ENCODE results near the gene RIT2.

The RIT2 gene

DNA sequence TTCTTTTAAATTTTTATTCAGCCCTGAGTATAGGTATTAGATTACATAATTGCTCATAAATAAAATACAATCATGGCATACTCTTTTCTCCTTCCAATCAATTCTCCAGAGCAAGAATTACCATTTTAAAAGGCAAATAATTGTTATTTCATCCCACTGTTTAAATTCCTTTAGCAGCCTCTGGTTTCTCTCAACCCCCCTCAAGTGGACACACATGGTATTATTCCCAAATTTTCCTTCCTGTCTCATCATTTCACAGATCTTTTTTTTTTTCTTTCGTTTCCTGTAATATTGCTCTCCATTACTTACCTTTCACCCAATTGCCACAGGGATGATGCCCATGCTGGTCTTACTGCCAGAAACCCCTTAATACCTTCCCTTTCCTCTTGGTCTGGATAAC, 385.2 kb downstream of the RIT2 start (continued):
- TF ChIP-seq, protein P1, sequence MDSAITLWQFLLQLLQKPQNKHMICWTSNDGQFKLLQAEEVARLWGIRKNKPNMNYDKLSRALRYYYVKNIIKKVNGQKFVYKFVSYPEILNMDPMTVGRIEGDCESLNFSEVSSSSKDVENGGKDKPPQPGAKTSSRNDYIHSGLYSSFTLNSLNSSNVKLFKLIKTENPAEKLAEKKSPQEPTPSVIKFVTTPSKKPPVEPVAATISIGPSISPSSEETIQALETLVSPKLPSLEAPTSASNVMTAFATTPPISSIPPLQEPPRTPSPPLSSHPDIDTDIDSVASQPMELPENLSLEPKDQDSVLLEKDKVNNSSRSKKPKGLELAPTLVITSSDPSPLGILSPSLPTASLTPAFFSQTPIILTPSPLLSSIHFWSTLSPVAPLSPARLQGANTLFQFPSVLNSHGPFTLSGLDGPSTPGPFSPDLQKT (IDR thresholded peaks at IDR 0.05; ENCODE audit: borderline replicate concordance, low read depth, low read length), result no peak
- TF ChIP-seq ZNF202 (tag by site-specific recombination; IDR thresholded peaks at IDR 0.05; ENCODE audit: borderline replicate concordance), result no peak
- no peak for TF ChIP-seq ZNF747 (tag by site-specific recombination; IDR thresholded peaks at IDR 0.05)
- TF ChIP-seq HOXD13 (CRISPR knock-in tag; IDR thresholded peaks at IDR 0.05; ENCODE audit: borderline replicate concordance), result no peak

DNA sequence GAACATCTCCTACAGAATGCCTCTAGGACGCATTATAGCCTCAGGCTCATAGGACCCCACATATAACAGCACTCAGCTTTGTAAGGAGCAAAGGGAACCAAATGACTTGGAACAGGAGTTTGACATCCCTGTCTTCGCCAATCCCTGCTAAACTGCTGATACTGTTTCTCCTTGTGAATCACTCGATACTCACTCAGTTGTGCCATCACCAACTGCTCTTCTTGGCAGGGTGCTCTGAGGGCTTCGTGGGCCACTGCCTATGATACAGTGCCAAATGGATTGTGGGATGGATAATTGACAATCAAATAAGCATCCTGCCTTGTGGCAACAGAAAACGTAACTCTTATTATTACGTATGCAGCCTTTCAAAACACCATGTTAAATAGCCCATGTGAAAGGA, 396.3 kb downstream of the RIT2 start:
- CTCF ChIA-PET, result no interaction called here
- TF ChIP-seq, protein P2, sequence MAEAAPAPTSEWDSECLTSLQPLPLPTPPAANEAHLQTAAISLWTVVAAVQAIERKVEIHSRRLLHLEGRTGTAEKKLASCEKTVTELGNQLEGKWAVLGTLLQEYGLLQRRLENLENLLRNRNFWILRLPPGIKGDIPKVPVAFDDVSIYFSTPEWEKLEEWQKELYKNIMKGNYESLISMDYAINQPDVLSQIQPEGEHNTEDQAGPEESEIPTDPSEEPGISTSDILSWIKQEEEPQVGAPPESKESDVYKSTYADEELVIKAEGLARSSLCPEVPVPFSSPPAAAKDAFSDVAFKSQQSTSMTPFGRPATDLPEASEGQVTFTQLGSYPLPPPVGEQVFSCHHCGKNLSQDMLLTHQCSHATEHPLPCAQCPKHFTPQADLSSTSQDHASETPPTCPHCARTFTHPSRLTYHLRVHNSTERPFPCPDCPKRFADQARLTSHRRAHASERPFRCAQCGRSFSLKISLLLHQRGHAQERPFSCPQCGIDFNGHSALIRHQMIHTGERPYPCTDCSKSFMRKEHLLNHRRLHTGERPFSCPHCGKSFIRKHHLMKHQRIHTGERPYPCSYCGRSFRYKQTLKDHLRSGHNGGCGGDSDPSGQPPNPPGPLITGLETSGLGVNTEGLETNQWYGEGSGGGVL (tag by site-specific recombination; IDR thresholded peaks at IDR 0.05), result no peak
- TF ChIP-seq ZNF169 (tag by site-specific recombination; IDR thresholded peaks at IDR 0.05) (no peak), ZNF239 (tag by site-specific recombination; IDR thresholded peaks at IDR 0.05) (no peak), ZNF707 (tag by site-specific recombination; IDR thresholded peaks at IDR 0.05) (no peak), HOXC10 (CRISPR knock-in tag; IDR thresholded peaks at IDR 0.05) (no peak)
- TF ChIP-seq, protein P3, sequence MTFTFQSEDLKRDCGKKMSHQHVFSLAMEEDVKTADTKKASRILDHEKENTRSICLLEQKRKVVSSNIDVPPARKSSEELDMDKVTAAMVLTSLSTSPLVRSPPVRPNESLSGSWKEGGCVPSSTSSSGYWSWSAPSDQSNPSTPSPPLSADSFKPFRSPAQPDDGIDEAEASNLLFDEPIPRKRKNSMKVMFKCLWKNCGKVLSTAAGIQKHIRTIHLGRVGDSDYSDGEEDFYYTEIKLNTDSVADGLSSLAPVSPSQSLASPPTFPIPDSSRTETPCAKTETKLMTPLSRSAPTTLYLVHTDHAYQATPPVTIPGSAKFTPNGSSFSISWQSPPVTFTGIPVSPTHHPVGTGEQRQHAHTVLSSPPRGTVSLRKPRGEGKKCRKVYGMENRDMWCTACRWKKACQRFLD (tag by site-specific recombination; IDR thresholded peaks at IDR 0.05), result no peak
- TF ChIP-seq, protein P4, sequence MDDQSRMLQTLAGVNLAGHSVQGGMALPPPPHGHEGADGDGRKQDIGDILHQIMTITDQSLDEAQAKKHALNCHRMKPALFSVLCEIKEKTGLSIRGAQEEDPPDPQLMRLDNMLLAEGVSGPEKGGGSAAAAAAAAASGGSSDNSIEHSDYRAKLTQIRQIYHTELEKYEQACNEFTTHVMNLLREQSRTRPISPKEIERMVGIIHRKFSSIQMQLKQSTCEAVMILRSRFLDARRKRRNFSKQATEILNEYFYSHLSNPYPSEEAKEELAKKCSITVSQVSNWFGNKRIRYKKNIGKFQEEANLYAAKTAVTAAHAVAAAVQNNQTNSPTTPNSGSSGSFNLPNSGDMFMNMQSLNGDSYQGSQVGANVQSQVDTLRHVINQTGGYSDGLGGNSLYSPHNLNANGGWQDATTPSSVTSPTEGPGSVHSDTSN (CRISPR knock-in tag; IDR thresholded peaks at IDR 0.05), result no peak

DNA sequence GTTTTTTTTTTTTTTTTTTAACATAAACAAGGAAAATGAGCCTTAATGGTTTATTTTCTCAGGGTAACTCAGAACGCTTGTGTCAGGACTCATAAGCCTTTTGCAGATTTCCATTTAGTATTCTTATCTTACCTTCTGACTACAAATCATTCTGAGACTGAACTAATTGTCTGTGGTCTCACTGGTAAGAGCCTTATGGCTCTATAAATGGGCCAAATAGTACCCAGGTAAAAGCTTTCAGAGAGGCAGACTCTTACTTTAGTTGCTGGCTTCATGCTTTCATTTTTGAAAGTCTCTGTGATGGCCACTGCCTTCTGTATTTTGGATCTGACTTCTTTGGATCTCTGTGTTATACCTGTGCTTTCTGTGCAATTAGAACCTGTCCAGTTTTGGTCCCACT, 403.4 kb downstream of the RIT2 start:
- Histone ChIP-seq H3K4me3 (ENCODE audit: low read depth, low read length) (no peak overlapping the region), H3K36me3 (ENCODE audit: control insufficient read depth in 2 of 2, insufficient read depth in 1 of 2, low read length in 2 of 2) (no peaks in the 10 kb centered on the region), H3K27ac (ENCODE audit: extremely low read depth, low read depth, low read length) (no peak overlapping the region), H3K4me1 (ENCODE audit: control insufficient read depth, insufficient read depth, low read length) (peaks cover 3% of the 10 kb centered on the region), H3K9me3 (ENCODE audit: control insufficient read depth, insufficient read depth, low read depth, low read length) (no peaks in the 10 kb centered on the region)
- TF ChIP-seq ZNF624 (tag by site-specific recombination; IDR thresholded peaks at IDR 0.05) (no peak), ZNF549 (tag by site-specific recombination; IDR thresholded peaks at IDR 0.05) (no peak), ZNF600 (tag by site-specific recombination; IDR thresholded peaks at IDR 0.05) (no peak), ZNF16 (tag by site-specific recombination; IDR thresholded peaks at IDR 0.05; ENCODE audit: low read depth) (no peak), ZNF596 (tag by site-specific recombination; IDR thresholded peaks at IDR 0.05) (no peak), ZNF629 (tag by site-specific recombination; IDR thresholded peaks at IDR 0.05) (no peak)
- TF ChIP-seq, protein P5, sequence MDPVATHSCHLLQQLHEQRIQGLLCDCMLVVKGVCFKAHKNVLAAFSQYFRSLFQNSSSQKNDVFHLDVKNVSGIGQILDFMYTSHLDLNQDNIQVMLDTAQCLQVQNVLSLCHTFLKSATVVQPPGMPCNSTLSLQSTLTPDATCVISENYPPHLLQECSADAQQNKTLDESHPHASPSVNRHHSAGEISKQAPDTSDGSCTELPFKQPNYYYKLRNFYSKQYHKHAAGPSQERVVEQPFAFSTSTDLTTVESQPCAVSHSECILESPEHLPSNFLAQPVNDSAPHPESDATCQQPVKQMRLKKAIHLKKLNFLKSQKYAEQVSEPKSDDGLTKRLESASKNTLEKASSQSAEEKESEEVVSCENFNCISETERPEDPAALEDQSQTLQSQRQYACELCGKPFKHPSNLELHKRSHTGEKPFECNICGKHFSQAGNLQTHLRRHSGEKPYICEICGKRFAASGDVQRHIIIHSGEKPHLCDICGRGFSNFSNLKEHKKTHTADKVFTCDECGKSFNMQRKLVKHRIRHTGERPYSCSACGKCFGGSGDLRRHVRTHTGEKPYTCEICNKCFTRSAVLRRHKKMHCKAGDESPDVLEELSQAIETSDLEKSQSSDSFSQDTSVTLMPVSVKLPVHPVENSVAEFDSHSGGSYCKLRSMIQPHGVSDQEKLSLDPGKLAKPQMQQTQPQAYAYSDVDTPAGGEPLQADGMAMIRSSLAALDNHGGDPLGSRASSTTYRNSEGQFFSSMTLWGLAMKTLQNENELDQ (tag by site-specific recombination; IDR thresholded peaks at IDR 0.05; ENCODE audit: low read depth), result no peak
- TF ChIP-seq, protein P4 (CRISPR knock-in tag; IDR thresholded peaks at IDR 0.05), result no peak
- CTCF ChIA-PET, result interaction anchor here (0.6 to 1.3 kb wide), 3 partner anchors 9 to 488 kb away, joined by 3 to 5 read pairs (median 3); no protein-coding TSS in a partner anchor
- POLR2A ChIA-PET, result no interaction called here

More for the DNA sequence above, 396.3 kb downstream of the RIT2 start:
- H3K36me3 ChIP-seq (ENCODE audit: control insufficient read depth in 2 of 2, insufficient read depth in 1 of 2, low read length in 2 of 2), result no peaks in the 10 kb centered on the region
- H3K4me1 ChIP-seq (ENCODE audit: control insufficient read depth, insufficient read depth, low read length), result no peaks in the 10 kb centered on the region
- no peak overlapping the region for H3K27ac ChIP-seq (ENCODE audit: extremely low read depth, low read depth, low read length)
- H3K4me3 ChIP-seq (ENCODE audit: low read depth, low read length), result no peak overlapping the region
- no peaks in the 10 kb centered on the region for H3K9me3 ChIP-seq (ENCODE audit: control insufficient read depth, insufficient read depth, low read depth, low read length)
- POLR2A ChIA-PET, result no interaction called here
